HFFc6 (cell line): ENCODE data around the gene ACSM6. TPM values are rescaled to one million over a fixed set of nuclear protein-coding genes. Genes with fewer than 3 reads are reported as not detected.

Experiments used
- DNase-seq: peaks from one replicate; pipeline ENCODE4 v3.0.0-alpha.2; 2018
- H3K27ac Mint-ChIP-seq: 2 replicates; pipeline ENCODE4 v1.8.0; 2020; ENCODE audit warnings: mild to moderate bottlenecking, mixed read lengths
- H3K27me3 Mint-ChIP-seq: 2 replicates; pipeline ENCODE4 v1.8.0; 2021; ENCODE audit warnings: mild to moderate bottlenecking, moderate library complexity, mixed read lengths; ENCODE audit not compliant: insufficient read depth
- H3K36me3 Mint-ChIP-seq: 2 replicates; pipeline ENCODE4 v1.8.0; 2021; ENCODE audit warnings: low read depth, mixed read lengths
- H3K4me1 Mint-ChIP-seq: 2 replicates; pipeline ENCODE4 v1.8.0; 2020; ENCODE audit warnings: low read depth, mixed read lengths
- H3K4me3 Mint-ChIP-seq: 2 replicates; pipeline ENCODE4 v1.8.0; 2020; ENCODE audit warnings: mild to moderate bottlenecking, moderate library complexity, mixed read lengths
- H3K9me3 Mint-ChIP-seq: 2 replicates; pipeline ENCODE4 v1.8.0; 2020; ENCODE audit warnings: mild to moderate bottlenecking, mixed read lengths
- CTCF ChIP-seq: fragments of 200-600 bp; sonication (generic); IDR thresholded peaks from 2 replicates; pipeline ENCODE4 v1.5.0; 2021; ENCODE audit warnings: antibody characterized with exemption, mild to moderate bottlenecking
- total RNA-seq, 6 experiments: library from RNA; stranded (reverse); fragmentation: NEBNext Ultra II Directional; extraction: Animal tissue kit (Norgen Biotek cat#: 25700); gene quantifications; 2 replicates in 1 of 6; 3 replicates in 5 of 6; pipeline ENCODE4 v1.2.3, GENCODE V29; 2021

ACSM6 gene
- total RNA-seq, 6 experiments from 2014 or later, result not detected

GRCh38 chr10:95253007-95253406, 59.0 kb downstream of the ACSM6 start:
- peaks cover 39% of the 10 kb centered on the region for H3K36me3 Mint-ChIP-seq
- H3K9me3 Mint-ChIP-seq, result no peaks in the 10 kb centered on the region
- DNase-seq, result no peak
- TF ChIP-seq CTCF, result no peak
- no peaks in the 10 kb centered on the region for H3K27me3 Mint-ChIP-seq
- H3K4me1 Mint-ChIP-seq, result peaks cover 56% of the 10 kb centered on the region
- no peak overlapping the region for H3K27ac Mint-ChIP-seq
- no peak overlapping the region for H3K4me3 Mint-ChIP-seq

- H3K27me3 Mint-ChIP-seq, result no peaks in the 10 kb centered on the region
- H3K36me3 Mint-ChIP-seq, result peaks cover 43% of the 10 kb centered on the region
- H3K4me3 Mint-ChIP-seq, result no peak overlapping the region
- no peaks in the 10 kb centered on the region for H3K9me3 Mint-ChIP-seq
- H3K4me1 Mint-ChIP-seq, result peaks cover 49% of the 10 kb centered on the region
- no peak for TF ChIP-seq CTCF
- no peak overlapping the region for H3K27ac Mint-ChIP-seq
- DNase-seq, result no peak
These were observed 59.6 kb downstream of the ACSM6 start for GRCh38 chr10:95253686-95254085.

- H3K4me1 Mint-ChIP-seq, result peaks cover 45% of the 10 kb centered on the region
- peaks cover 42% of the 10 kb centered on the region for H3K36me3 Mint-ChIP-seq
- H3K4me3 Mint-ChIP-seq, result no peak overlapping the region
- DNase-seq, result no peak
- H3K27ac Mint-ChIP-seq, result peak overlapping the region; percentile 11; the same call in 1 of the 2 replicates
- no peaks in the 10 kb centered on the region for H3K27me3 Mint-ChIP-seq
- TF ChIP-seq CTCF, result no peak
- H3K9me3 Mint-ChIP-seq, result no peaks in the 10 kb centered on the region
These were observed 60.6 kb downstream of the ACSM6 start for GRCh38 chr10:95254629-95255028.

- TF ChIP-seq CTCF, result no peak
- Mint-ChIP-seq H3K27ac (no peak overlapping the region), H3K27me3 (no peaks in the 10 kb centered on the region), H3K4me1 (peaks cover 57% of the 10 kb centered on the region), H3K36me3 (peaks cover 48% of the 10 kb centered on the region), H3K9me3 (no peaks in the 10 kb centered on the region), H3K4me3 (no peak overlapping the region)
- DNase-seq, result no peak
These were observed 62.2 kb downstream of the ACSM6 start for GRCh38 chr10:95256268-95256667.

GRCh38 chr10:95257849-95258248, 63.8 kb downstream of the ACSM6 start:
- TF ChIP-seq CTCF, result no peak
- Mint-ChIP-seq H3K9me3 (no peaks in the 10 kb centered on the region), H3K4me3 (no peak overlapping the region), H3K27me3 (no peaks in the 10 kb centered on the region), H3K27ac (no peak overlapping the region), H3K36me3 (peaks cover 61% of the 10 kb centered on the region), H3K4me1 (peaks cover 65% of the 10 kb centered on the region)
- no peak for DNase-seq

GRCh38 chr10:95260397-95260881, 66.4 kb downstream of the ACSM6 start:
- TF ChIP-seq CTCF, result no peak
- Mint-ChIP-seq H3K9me3 (no peaks in the 10 kb centered on the region), H3K4me3 (peak overlapping the region; percentile 85), H3K36me3 (peaks cover 72% of the 10 kb centered on the region), H3K27ac (peak overlapping the region; percentile 99), H3K27me3 (no peaks in the 10 kb centered on the region), H3K4me1 (peaks cover 66% of the 10 kb centered on the region)
- peak; percentile 91 for DNase-seq
